ENCODE data around the gene STPG1.

The STPG1 gene

DNA sequence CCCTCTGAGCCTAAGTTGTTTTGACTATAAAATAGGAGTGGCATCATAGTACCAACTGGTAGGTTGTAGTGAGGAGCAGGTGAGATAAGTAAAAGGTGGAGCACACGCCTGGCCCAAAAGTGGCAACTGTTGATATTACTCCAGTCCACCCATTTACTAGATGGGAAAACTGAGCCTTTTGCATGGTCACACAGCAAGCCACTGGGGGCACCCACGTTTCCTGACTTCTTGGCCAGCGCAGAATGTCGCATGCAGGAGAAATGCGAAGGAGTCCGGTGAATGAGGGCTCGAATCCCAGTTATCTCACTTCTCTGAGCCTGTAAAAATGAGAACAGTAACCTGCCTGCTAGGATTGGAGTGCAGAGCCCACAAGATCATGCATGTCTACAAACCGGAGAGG lies 73.6 kb downstream of the STPG1 start:
- DNase-seq: no peak

DNA sequence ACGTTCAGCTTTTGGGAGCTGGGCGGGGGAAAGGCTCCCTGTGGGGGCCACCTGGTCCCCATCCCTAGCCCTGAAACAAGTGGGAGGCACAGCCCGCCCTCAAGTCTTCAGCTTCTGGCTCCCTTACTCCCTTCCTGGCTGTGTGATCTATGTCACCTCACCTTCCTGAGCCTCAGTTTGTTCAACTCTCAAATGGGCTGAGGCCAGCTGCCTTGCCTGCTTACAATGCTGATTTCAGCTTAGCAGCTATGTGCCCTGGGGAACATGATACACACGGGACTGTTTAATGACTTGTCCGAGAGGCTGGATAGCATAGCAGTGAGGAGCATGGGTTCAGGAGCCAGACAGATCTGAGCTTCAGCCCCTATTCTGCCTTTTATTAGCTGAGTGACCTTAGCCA lies 75.1 kb downstream of the STPG1 start:
- DNase-seq: no peak

DNA sequence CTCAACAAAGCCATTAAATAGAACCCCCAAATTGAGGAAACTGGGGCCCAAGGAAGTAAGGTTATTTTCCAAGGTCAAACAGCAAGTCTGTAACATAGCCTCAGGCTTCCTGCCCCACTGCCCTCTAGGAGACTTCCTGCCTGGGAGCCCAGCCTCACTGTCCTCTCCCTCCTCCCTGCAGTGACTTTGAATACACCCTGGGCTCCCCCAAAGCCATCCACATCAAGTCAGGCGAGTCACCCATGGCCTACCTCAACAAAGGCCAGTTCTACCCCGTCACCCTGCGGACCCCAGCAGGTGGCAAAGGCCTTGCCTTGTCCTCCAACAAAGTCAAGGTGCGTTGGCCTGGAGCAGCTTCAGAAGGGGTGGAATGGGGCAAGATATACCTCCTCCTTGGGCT lies 76.1 kb downstream of the STPG1 start:
- no peak for DNase-seq

DNA sequence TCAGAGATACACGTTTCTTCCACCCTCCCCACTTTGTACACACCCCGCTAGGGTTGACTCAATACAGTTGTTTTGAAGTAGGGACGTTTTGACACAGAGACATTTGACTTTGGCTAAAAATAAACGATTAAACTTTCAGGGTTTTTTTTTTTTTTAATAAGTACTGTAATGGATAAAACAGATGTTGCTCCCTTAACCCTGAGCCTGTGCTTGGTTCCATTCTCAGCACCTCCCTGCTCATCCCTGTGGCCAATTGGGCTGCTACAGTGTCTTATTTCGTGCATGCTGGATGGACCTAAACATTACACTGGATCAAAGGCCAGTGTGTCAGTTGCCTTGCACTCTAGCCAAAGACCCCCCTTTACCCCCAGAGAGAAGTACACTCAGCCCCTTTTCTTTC lies 77.5 kb downstream of the STPG1 start:
- no peak for DNase-seq

GRCh38 chr1:24331961-24332673 lies 81.5 kb downstream of the STPG1 start:
- no peak for DNase-seq

GRCh38 chr1:24329797-24330543 lies 83.6 kb downstream of the STPG1 start:
- DNase-seq: no peak

DNA sequence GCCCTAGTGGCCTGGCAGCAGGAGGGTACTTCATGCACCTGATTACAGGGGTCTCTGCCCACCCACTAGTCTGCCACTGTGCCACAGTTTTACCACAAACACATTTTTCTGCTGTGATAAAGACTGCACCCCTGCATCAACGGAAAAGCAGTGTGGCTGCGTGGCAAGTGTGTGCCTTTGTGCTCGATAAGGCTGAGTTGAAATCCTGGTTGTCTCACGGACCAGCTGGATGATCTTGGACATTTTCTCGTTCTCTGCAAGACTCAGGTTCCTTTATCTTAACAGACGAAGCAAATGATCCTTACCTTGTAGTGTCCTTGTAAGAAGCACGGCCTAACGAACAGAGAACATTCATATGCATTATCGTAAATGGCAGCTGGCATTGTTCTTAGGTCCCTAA lies 84.3 kb downstream of the STPG1 start:
- DNase-seq: no peak

GRCh38 chr1:24327891-24328290 lies 85.7 kb downstream of the STPG1 start:
- no peak for DNase-seq

DNA sequence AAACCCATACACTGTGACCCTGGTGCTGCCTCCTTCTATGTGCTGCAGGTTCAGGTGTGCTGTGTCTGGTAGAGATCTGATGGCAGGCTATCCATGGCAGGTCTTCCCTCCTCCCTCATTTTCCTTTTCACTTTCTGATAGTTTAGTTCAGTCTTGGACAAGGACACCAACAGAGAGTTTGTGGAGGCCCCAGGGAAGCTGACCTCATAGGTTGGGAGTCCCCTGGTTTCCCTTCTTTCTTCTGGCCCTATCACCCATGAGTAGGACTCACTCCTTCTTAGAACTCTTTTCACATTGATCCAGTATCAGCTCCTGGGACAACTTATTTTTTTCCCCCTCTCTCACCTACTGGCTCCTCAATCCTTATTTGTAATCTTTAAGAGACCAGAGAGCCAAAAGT lies 86.1 kb downstream of the STPG1 start:
- DNase-seq: no peak

DNA sequence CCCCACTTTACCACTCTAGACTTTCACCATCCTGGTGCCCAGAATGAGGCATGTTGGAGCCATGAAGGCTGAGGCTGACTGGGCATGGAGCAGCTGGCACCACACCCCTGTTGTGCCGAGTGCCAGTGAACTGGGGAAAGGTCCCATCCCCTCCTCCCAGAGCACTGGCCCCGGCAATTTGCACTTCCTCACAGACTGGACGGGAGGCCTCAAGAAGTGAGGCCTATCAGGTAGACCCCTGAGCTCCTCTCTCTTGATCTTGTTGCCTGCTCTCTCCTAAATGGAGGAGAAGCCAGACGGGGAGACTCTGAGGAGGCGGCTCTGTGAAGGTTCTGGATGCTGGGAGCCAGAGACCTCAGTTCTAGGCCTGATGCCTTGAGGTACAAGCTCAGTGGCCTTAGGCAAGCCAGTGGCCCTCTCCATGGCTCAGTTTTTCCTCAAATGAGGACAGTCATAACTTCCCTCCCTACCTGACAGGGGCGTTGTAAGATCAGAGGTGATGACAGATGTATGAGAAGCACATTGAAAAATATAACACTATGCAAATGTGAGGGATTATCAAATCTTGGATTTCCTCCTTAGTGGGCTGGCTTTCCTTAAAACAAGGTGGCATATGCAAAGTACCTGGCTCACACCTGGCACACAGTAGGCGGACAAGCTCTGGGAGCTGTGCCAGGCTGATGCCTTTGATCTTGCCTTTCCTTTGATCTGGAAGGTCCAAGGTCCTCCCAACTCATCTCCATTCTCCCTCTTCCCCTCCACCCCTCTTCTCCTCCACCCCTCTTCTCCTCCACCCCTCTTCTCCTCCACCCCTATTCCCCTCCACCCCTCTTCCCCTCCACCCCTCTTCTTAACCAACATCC lies 87.8 kb downstream of the STPG1 start:
- no peak for DNase-seq

GRCh38 chr1:24324903-24325302 lies 88.7 kb downstream of the STPG1 start:
- DNase-seq: no peak

GRCh38 chr1:24323281-24323680 lies 90.3 kb downstream of the STPG1 start:
- no peak for DNase-seq

GRCh38 chr1:24322470-24323177 lies 91.0 kb downstream of the STPG1 start:
- no peak for DNase-seq

- no peak for DNase-seq
These were observed 91.7 kb downstream of the STPG1 start for GRCh38 chr1:24321697-24322469.

GRCh38 chr1:24321126-24321525 lies 92.5 kb downstream of the STPG1 start:
- no peak for DNase-seq

DNA sequence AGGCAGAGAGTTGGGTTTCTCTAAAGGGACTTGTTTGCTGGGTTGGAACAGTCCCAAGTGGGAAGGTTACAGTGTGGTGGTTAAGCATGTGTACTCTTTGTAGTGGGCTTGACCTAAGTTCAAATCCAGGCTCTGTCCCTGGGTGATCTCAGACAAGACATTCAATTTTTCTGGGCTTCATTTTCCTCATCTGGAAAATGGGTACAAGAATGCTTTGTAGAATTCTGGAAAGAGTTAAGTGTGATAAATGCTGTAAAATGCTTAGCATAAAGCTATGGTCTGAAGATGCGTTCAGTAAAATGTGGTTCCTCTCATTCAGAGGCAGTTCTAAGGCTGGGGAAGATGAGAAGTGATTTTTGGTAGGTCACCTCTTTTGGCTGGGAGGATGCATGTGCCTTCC lies 93.6 kb downstream of the STPG1 start:
- DNase-seq: no peak

- no peak for DNase-seq
These were observed 94.2 kb downstream of the STPG1 start, which contains the start of gene GRHL3 for GRCh38 chr1:24319312-24319863. GRHL3 (plus strand) TSS chr1:24319357; CDS start chr1:24319552, 195 bp downstream.

- DNase-seq: no peak
These were observed 94.8 kb downstream of the STPG1 start for GRCh38 chr1:24318615-24319311.

DNA sequence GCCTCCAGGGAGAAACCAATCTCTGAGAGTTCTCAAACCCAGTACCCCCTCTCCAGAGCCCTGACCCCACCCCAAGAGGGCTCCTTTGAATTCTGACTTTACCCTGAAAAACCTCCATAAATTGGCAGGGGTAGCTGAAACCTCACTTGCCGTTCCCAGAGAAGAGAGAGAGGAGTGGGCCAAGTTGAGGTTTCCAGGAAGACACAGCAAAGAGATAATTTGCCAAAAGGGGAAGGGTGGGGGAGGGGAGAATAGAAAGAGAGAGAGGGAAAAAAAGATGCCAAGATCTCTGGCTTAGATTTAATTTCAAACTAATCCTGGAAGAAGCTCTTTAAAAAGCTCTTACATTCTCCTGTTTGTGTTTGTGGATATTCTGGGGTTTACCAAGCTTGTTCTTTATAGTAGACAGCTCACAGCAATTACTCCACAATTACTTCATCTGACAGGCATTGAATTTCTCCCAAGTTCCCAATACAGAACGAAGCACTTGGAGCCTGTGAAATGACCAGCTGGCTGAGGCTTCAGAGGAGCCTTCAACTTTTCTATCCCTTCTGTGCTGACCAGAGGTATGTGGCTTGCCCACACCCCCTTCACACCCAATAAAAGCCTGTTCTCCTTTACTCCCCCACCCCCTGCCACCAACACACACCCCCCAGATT lies 95.5 kb downstream of the STPG1 start:
- no peak for DNase-seq

DNA sequence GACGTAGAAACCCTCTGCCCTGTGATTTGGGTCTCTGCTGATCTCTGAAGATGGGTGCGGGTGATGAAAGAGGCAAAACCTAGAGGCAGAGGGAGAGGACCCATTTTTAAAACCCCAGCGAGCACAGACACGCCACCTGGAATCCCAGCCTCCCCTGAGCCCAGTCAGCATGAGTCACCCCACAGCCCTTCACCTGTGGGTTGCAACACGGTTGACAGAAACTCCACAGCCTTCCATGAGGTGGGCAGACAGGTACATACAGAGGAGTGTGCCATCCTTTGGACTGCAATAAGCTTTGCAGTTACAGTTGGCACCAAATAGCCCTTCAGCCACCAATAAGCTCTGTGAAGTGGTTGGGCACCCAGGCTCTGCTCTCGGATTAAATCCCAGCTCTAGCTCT lies 96.5 kb downstream of the STPG1 start:
- no peak for DNase-seq

GRCh38 chr1:24316645-24317044 lies 96.9 kb downstream of the STPG1 start:
- no peak for DNase-seq
